A549 (cell line): ENCODE measurements around the gene DDX54. TPM values are rescaled to one million over a fixed set of nuclear protein-coding genes. Genes with fewer than 3 reads are reported as not detected.

ENCODE experiments used
- ATAC-seq, 2 experiments: fragments of 200-7000 bp in 1 of 2; fragments of >200 bp in 1 of 2; cut with Nextera tagmentation in 1 of 2; cut with Tn5 transposase in 1 of 2; 3 replicates each; pipeline versions ENCODE4 v1.8.0 to v1.9.1; 2018 to 2020; ENCODE audit warnings: mild to moderate bottlenecking in 1 of 2, moderate library complexity in 1 of 2
- CTCF ChIA-PET: fragments of 300-600 bp; sonication (Branson Sonifier 250); formaldehyde crosslinking; extraction: SDS; loops from one replicate; lab custom pipeline; 2021; ENCODE audit warnings: antibody characterized with exemption, inconsistent platforms; lab: Yijun Ruan, JAX
- POLR2A ChIA-PET: fragments of 350-600 bp; formaldehyde crosslinking; extraction: SDS; loops from one replicate; lab custom pipeline; 2021; ENCODE audit warnings: antibody characterized with exemption, inconsistent platforms; lab: Yijun Ruan, JAX
- DNase-seq, 2 experiments: peaks; one replicate each; pipeline versions ENCODE4 v3.0.0 to v3.0.0-alpha.2; 2011 to 2016; ENCODE audit warnings: low read depth in 1 of 2, low spot score in 1 of 2
- FAIRE-seq: peaks from 2 replicates; lab custom pipeline; 2011; peaks lifted over from hg19 to GRCh38; lab: Jason Lieb, UNC
- H3K27ac ChIP-seq, 2 experiments: fragments of >200 bp; sonication (Bioruptor Twin); formaldehyde crosslinking; 3 replicates each; pipeline ENCODE4 v1.5.1; 2016 to 2017
- H3K4me1 ChIP-seq: fragments of >200 bp; sonication (Bioruptor Twin); formaldehyde crosslinking; 3 replicates; pipeline ENCODE4 v1.6.1; 2016
- H3K4me2 ChIP-seq: fragments of >200 bp; sonication (Bioruptor Twin); formaldehyde crosslinking; 3 replicates; pipeline ENCODE4 v1.6.1; 2016
- H3K4me3 ChIP-seq: fragments of >200 bp; sonication (Bioruptor Twin); formaldehyde crosslinking; 3 replicates; pipeline ENCODE4 v1.5.1; 2016
- H3K9me3 ChIP-seq: fragments of >200 bp; sonication (Bioruptor Twin); formaldehyde crosslinking; 3 replicates; pipeline ENCODE4 v1.6.1; 2016
- CBX2 ChIP-seq: fragments of 200-600 bp; sonication (generic); IDR thresholded peaks from 2 replicates; pipeline ENCODE4 v1.6.1; 2016; ENCODE audit warnings: low read depth, mild to moderate bottlenecking, borderline replicate concordance
- CTCF ChIP-seq: fragments of >200 bp; sonication (Bioruptor Twin); formaldehyde crosslinking; IDR thresholded peaks from 3 replicates; pipeline ENCODE4 v1.5.1; 2016
- E2F6 ChIP-seq: IDR thresholded peaks from 2 replicates; pipeline ENCODE4 v1.6.1; 2012; ENCODE audit warnings: low read depth, borderline replicate concordance
- ESRRA ChIP-seq: fragments of 150-350 bp; IDR thresholded peaks from 2 replicates; pipeline ENCODE4 v1.6.1; 2014; ENCODE audit warnings: mild to moderate bottlenecking, low read length, borderline replicate concordance
- FOSL2 ChIP-seq, 2 experiments: fragments of 450-650 bp in 1 of 2; fragments of >200 bp in 1 of 2; sonication (Bioruptor Twin) in 1 of 2; formaldehyde crosslinking; IDR thresholded peaks; 2 replicates each; pipeline versions ENCODE4 v1.5.0 to v1.6.1; 2016 to 2020; ENCODE audit warnings: mild to moderate bottlenecking in 1 of 2, moderate library complexity in 1 of 2
- HDAC2 ChIP-seq: fragments of 200-600 bp; sonication (generic); IDR thresholded peaks from 2 replicates; pipeline ENCODE4 v1.6.1; 2016
- JUN ChIP-seq, 2 experiments: fragments of >200 bp; sonication (Bioruptor Twin); formaldehyde crosslinking; IDR thresholded peaks; 2 replicates in 1 of 2; 3 replicates in 1 of 2; pipeline ENCODE4 v1.6.1; 2016 to 2017
- JUNB ChIP-seq: fragments of >200 bp; sonication (Bioruptor Twin); formaldehyde crosslinking; IDR thresholded peaks from 2 replicates; pipeline ENCODE4 v1.6.1; 2016
- KDM1A ChIP-seq: fragments of 200-600 bp; sonication (generic); IDR thresholded peaks from 2 replicates; pipeline ENCODE4 v1.6.1; 2016; ENCODE audit warnings: low read depth, mild to moderate bottlenecking
- KDM5A ChIP-seq: fragments of 200-600 bp; sonication (generic); IDR thresholded peaks from 2 replicates; pipeline ENCODE4 v1.6.1; 2016; ENCODE audit warnings: antibody characterized with exemption, mild to moderate bottlenecking
- MAX ChIP-seq: IDR thresholded peaks from 2 replicates; pipeline ENCODE4 v1.6.1; 2012
- MAZ ChIP-seq: fragments of 150-350 bp; IDR thresholded peaks from 2 replicates; pipeline ENCODE4 v1.6.1; 2014; ENCODE audit warnings: antibody characterized with exemption, low read depth, low read length, borderline replicate concordance
- MYC ChIP-seq: IDR thresholded peaks from 2 replicates; pipeline ENCODE4 v1.6.1; 2012; ENCODE audit warnings: mild to moderate bottlenecking, inconsistent platforms, low read length, improper control_type of control experiment, borderline replicate concordance
- NPAS2 ChIP-seq: fragments of 250-450 bp; sonication (Bioruptor Pico); IDR thresholded peaks from 2 replicates; pipeline ENCODE4 v1.8.0; 2022; ENCODE audit warnings: mild to moderate bottlenecking, moderate library complexity, borderline replicate concordance
- PHF8 ChIP-seq: fragments of 200-600 bp; sonication (generic); IDR thresholded peaks from 2 replicates; pipeline ENCODE4 v1.6.1; 2016; ENCODE audit warnings: low read depth, mild to moderate bottlenecking, antibody characterized with exemption, moderate library complexity, borderline replicate concordance
- RARB ChIP-seq: fragments of 250-450 bp; sonication (Bioruptor Pico); IDR thresholded peaks from 2 replicates; pipeline ENCODE4 v1.8.0; 2021; ENCODE audit warnings: mild to moderate bottlenecking, moderate library complexity
- RCOR1 ChIP-seq: fragments of 150-350 bp; IDR thresholded peaks from 2 replicates; pipeline ENCODE4 v1.6.1; 2014; ENCODE audit warnings: antibody characterized with exemption, low read length, low read depth
- RFX5 ChIP-seq: fragments of 450-650 bp; IDR thresholded peaks from 2 replicates; pipeline ENCODE4 v1.7.1; 2014; ENCODE audit warnings: antibody characterized with exemption, mild to moderate bottlenecking, moderate library complexity
- RNF2 ChIP-seq: fragments of 200-600 bp; sonication (generic); IDR thresholded peaks from 2 replicates; pipeline ENCODE4 v1.6.1; 2016; ENCODE audit warnings: low read depth, mild to moderate bottlenecking, antibody characterized with exemption, moderate library complexity, borderline replicate concordance
- SMC3 ChIP-seq: fragments of >200 bp; sonication (Bioruptor Twin); formaldehyde crosslinking; IDR thresholded peaks from 3 replicates; pipeline ENCODE4 v1.6.1; 2018; ENCODE audit warnings: inconsistent platforms
- ZNF302 ChIP-seq: fragments of 250-450 bp; sonication (Bioruptor Pico); IDR thresholded peaks from 2 replicates; pipeline ENCODE4 v1.9.0; 2021; ENCODE audit warnings: inconsistent platforms, mild to moderate bottlenecking, moderate library complexity
- ZSCAN20 ChIP-seq: fragments of 250-450 bp; sonication (Bioruptor Pico); IDR thresholded peaks from 2 replicates; pipeline ENCODE4 v1.8.0; 2022; ENCODE audit warnings: mild to moderate bottlenecking, moderate library complexity
- WGBS: methylation state at CpG from one replicate; pipeline ENCODE4 v1.1.6; 2017; ENCODE audit errors: missing lambda C conversion rate; 5-methylcytosine and 5-hydroxymethylcytosine counted together
- polyA plus RNA-seq, 4 experiments: library from polyadenylated mRNA; depleted of rRNA in 3 of 4; stranded (reverse); fragments of >200 nt; fragmentation: RNase III in 1 of 4; extraction: RNeasy Plus Mini Kit Qiagen cat#74134 plus additional on column Dnase treatment in 1 of 4; gene quantifications; 2 replicates in 3 of 4; 3 replicates in 1 of 4; pipeline ENCODE4 v1.2.3, GENCODE V29; 2011 to 2017

The DDX54 gene
- polyA plus RNA-seq, 2 of the 4 experiments (the other 2 are of a cell fraction) = 62.4 to 64.5 TPM

- Histone ChIP-seq H3K4me3 (no peak overlapping the region), H3K9me3 (no peaks in the 10 kb centered on the region), H3K27ac (no peak overlapping the region), H3K4me1 (peaks cover 12% of the 10 kb centered on the region), H3K4me2 (no peak overlapping the region)
- POLR2A ChIA-PET = no interaction called here
- no peak for FAIRE-seq
- CTCF ChIA-PET = interaction anchor here (0.9 to 11.0 kb wide), 5 partner anchors 13 to 109 kb away, joined by 3 to 142 read pairs (median 8); no protein-coding TSS in a partner anchor
- no peak for TF ChIP-seq PHF8
- TF ChIP-seq MAZ = no peak
- TF ChIP-seq RNF2 = no peak
- no peak for TF ChIP-seq JUN (IDR thresholded peaks at IDR 0.05)
- no peak for TF ChIP-seq CBX2
- TF ChIP-seq RFX5 = no peak
- TF ChIP-seq JUNB = no peak
- TF ChIP-seq RARB (CRISPR knock-in tag) = no peak
- TF ChIP-seq KDM1A = no peak
- no peak for TF ChIP-seq MAX
- TF ChIP-seq E2F6 = no peak
- TF ChIP-seq MYC = no peak
- TF ChIP-seq SMC3 = no peak
- WGBS = 95% methylated on average over 23 of the region's 26 CpGs
- no peak for DNase-seq
- ATAC-seq = no peak
These were observed 26.7 kb downstream of the DDX54 start for GRCh38 chr12:113158439-113159203.

- peaks cover 6% of the 10 kb centered on the region for H3K4me1 ChIP-seq
- H3K27ac ChIP-seq = no peak overlapping the region
- DNase-seq = no peak
- no peaks in the 10 kb centered on the region for H3K9me3 ChIP-seq
- H3K4me3 ChIP-seq = no peak overlapping the region
- H3K4me2 ChIP-seq = no peak overlapping the region
- POLR2A ChIA-PET = no interaction called here
- ATAC-seq = no peak
- CTCF ChIA-PET = interaction anchor here (0.8 to 11.0 kb wide), 5 partner anchors 10 to 107 kb away, joined by 3 to 142 read pairs (median 8); no protein-coding TSS in a partner anchor
- TF ChIP-seq MAZ = no peak
- no peak for TF ChIP-seq ZSCAN20 (CRISPR knock-in tag)
- TF ChIP-seq E2F6 = no peak
- TF ChIP-seq ESRRA = no peak
- no peak for TF ChIP-seq FOSL2 (IDR thresholded peaks at IDR 0.05)
- TF ChIP-seq FOSL2 (CRISPR knock-in tag; IDR thresholded peaks at IDR 0.05) = no peak
- TF ChIP-seq KDM5A = no peak
- no peak for TF ChIP-seq HDAC2
- TF ChIP-seq RCOR1 = no peak
- TF ChIP-seq NPAS2 = no peak
- TF ChIP-seq CTCF = no peak
- no peak for TF ChIP-seq JUNB
- TF ChIP-seq ZNF302 = no peak
- TF ChIP-seq, all 56 proteins: peak for 0
- WGBS = 92% methylated on average over 12 of the region's 12 CpGs
- FAIRE-seq = no peak
These were observed 27.9 kb downstream of the DDX54 start for GRCh38 chr12:113157218-113157859.
